GM12878 (cell line): ENCODE data around the gene ITGAD.

Experiments
- MTA2 ChIP-seq: fragments of 450-650 bp; IDR thresholded peaks from 2 replicates; pipeline ENCODE4 v1.6.1; 2016; ENCODE audit warnings: low read depth, mild to moderate bottlenecking, moderate library complexity
- MXI1 ChIP-seq: fragments of 150-350 bp; IDR thresholded peaks from 2 replicates; pipeline ENCODE4 v1.6.1; 2011; ENCODE audit warnings: low read depth, mild to moderate bottlenecking, inconsistent platforms, low read length, improper control_type of control experiment
- PRDM15 ChIP-seq: fragments of 450-650 bp; formaldehyde crosslinking; IDR thresholded peaks from 2 replicates; pipeline ENCODE4 v1.4.0; 2020; ENCODE audit warnings: mild to moderate bottlenecking, moderate library complexity
- REST ChIP-seq: IDR thresholded peaks from 2 replicates; pipeline ENCODE4 v1.6.1; 2012; ENCODE audit warnings: mild to moderate bottlenecking, low read depth, low read length

- TF ChIP-seq REST = no peak
- no peak for TF ChIP-seq MTA2
- TF ChIP-seq MXI1 = no peak
- no peak for TF ChIP-seq PRDM15 (CRISPR knock-in tag)
These were observed 4.6 kb downstream of the ITGAD start for GRCh38 chr16:31397701-31398100.
